Activated CD4-positive, CD25-positive, alpha-beta regulatory T cell treated with anti-CD3 and anti-CD28 coated beads, Interleukin-2, amount 50 U/mL, for 72 hours (primary cell): ENCODE results near the gene PDZD2.
"Not testable (repeated sequence)": the region's sequence is repeated elsewhere in the genome, so short reads cannot be mapped to it uniquely, and the experiment has no call there.

Experiments used
- DNase-seq: peaks from one replicate; pipeline ENCODE4 v3.0.0; 2021

PDZD2 gene

GRCh38 chr5:31639481-31640411 is 815 bp downstream of the PDZD2 start:
- DNase-seq, result no peak

- no peak for DNase-seq
Measured at GRCh38 chr5:31640573-31640972, 1.6 kb downstream of the PDZD2 start.

- no peak for DNase-seq
Measured at GRCh38 chr5:31641059-31641458, 2.1 kb downstream of the PDZD2 start.

- DNase-seq, result no peak
Measured at GRCh38 chr5:31641575-31641974, 2.6 kb downstream of the PDZD2 start.

GRCh38 chr5:31645420-31646081 is 6.6 kb downstream of the PDZD2 start:
- DNase-seq, result no peak

- no peak for DNase-seq
Measured at GRCh38 chr5:31648326-31648725, 9.4 kb downstream of the PDZD2 start.

GRCh38 chr5:31651241-31651640 is 12.3 kb downstream of the PDZD2 start:
- DNase-seq, result no peak

GRCh38 chr5:31655491-31655890 is 16.6 kb downstream of the PDZD2 start:
- DNase-seq, result no peak

- no peak for DNase-seq
Measured at GRCh38 chr5:31656806-31657205, 17.9 kb downstream of the PDZD2 start.

GRCh38 chr5:31657315-31657979 is 18.5 kb downstream of the PDZD2 start:
- DNase-seq, result no peak

GRCh38 chr5:31661257-31661656 is 22.3 kb downstream of the PDZD2 start:
- DNase-seq, result no peak

GRCh38 chr5:31663519-31663918 is 24.6 kb downstream of the PDZD2 start:
- no peak for DNase-seq

- no peak for DNase-seq
Measured at GRCh38 chr5:31664566-31664965, 25.6 kb downstream of the PDZD2 start.

GRCh38 chr5:31671339-31671741 is 32.4 kb downstream of the PDZD2 start:
- no peak for DNase-seq

- DNase-seq, result no peak
Measured at GRCh38 chr5:31674371-31674951, 35.5 kb downstream of the PDZD2 start.

- DNase-seq, result no peak
Measured at GRCh38 chr5:31675472-31675871, 36.5 kb downstream of the PDZD2 start.

GRCh38 chr5:31678180-31678579 is 39.2 kb downstream of the PDZD2 start:
- no peak for DNase-seq

GRCh38 chr5:31680528-31680927 is 41.6 kb downstream of the PDZD2 start:
- no peak for DNase-seq

- no peak for DNase-seq
Measured at GRCh38 chr5:31682025-31682424, 43.1 kb downstream of the PDZD2 start.

- DNase-seq, result no peak
Measured at GRCh38 chr5:31682851-31683250, 43.9 kb downstream of the PDZD2 start.

- DNase-seq, result no peak
Measured at GRCh38 chr5:31688515-31689092, 49.7 kb downstream of the PDZD2 start.

GRCh38 chr5:31691408-31691807 is 52.5 kb downstream of the PDZD2 start:
- not testable (repeated sequence) for DNase-seq
